ENCODE results near the gene CLCNKA.

DNA sequence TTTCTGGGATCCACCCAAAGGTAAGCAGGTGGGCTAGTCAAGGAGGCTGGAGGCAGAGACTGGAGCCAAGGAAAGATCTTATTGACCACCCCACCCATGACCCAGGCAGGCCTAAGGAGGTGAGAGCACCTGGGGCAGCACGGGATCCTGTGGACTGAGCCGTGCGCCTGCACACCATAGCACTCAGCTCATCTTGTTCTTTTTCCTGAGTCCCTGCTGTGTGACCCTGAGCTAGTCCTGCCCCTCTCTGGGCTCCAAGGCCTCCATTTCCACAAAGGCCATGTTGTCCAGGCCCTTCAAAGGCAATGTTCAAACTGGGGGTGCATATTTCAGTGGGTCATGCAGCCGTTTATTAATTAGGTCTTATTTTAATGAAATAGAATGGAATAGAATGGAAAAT is 44.4 kb downstream of the CLCNKA start:
- TF ChIP-seq, protein P1, sequence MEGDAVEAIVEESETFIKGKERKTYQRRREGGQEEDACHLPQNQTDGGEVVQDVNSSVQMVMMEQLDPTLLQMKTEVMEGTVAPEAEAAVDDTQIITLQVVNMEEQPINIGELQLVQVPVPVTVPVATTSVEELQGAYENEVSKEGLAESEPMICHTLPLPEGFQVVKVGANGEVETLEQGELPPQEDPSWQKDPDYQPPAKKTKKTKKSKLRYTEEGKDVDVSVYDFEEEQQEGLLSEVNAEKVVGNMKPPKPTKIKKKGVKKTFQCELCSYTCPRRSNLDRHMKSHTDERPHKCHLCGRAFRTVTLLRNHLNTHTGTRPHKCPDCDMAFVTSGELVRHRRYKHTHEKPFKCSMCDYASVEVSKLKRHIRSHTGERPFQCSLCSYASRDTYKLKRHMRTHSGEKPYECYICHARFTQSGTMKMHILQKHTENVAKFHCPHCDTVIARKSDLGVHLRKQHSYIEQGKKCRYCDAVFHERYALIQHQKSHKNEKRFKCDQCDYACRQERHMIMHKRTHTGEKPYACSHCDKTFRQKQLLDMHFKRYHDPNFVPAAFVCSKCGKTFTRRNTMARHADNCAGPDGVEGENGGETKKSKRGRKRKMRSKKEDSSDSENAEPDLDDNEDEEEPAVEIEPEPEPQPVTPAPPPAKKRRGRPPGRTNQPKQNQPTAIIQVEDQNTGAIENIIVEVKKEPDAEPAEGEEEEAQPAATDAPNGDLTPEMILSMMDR (optimal IDR thresholded peaks at IDR 0.05 in 1 of 3, IDR thresholded peaks at IDR 0.05 in 1 of 3, conservative IDR thresholded peaks at IDR 0.05 in 1 of 3; ENCODE audit: extremely low read depth in 1 of 3, insufficient read depth in 2 of 3, low read length in 3 of 3): no peak
- no peak for TF ChIP-seq EZH2 (IDR thresholded peaks at IDR 0.05; ENCODE audit: low read length)
